Esophagus muscularis mucosa (tissue), 3 donors: ENCODE measurements around the gene ARHGAP24.

Experiments
- POLR2A ChIP-seq: fragments of 450-650 bp; IDR thresholded peaks from one replicate; pipeline ENCODE4 v1.6.1; 2017; ENCODE audit warnings: antibody characterized with exemption, moderate library complexity, mild to moderate bottlenecking, low read depth
- POLR2AphosphoS5 ChIP-seq, 2 donors: sonication (generic); formaldehyde crosslinking; IDR thresholded peaks; one replicate each; pipeline ENCODE4 v1.6.1; 2017; ENCODE audit warnings: antibody characterized with exemption in 2 of 2
- TF ChIP-seq, protein P1 (sequence below), 3 experiments: fragments of 200-600 bp in 2 of 3; fragments of 450-650 bp in 1 of 3; sonication (generic) in 2 of 3; IDR thresholded peaks; one replicate each; pipeline ENCODE4 v1.5.1; 2017 to 2019; ENCODE audit warnings: antibody characterized with exemption in 3 of 3, mild to moderate bottlenecking in 2 of 3, moderate library complexity in 1 of 3

DNA sequence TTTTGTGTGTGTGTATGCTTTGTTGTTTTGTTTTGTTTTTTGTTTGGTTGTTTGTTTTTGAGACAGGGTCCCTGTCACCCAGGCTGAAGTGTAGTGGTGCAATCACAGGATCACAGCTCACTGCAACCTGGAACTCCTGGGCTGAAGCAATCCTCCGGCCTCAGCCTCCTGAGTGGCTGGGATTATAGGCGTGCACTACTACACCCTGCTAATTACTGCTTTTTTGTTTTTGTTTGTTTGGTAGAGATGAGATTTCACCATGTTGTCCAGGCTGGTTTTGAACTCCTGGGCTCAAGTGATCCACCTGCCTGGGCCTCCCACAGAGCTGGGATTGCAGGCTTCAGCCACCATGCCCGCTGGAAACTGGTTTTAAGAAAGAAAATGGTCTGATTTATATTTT is 44.7 kb upstream of the ARHGAP24 start:
- TF ChIP-seq, protein P1, sequence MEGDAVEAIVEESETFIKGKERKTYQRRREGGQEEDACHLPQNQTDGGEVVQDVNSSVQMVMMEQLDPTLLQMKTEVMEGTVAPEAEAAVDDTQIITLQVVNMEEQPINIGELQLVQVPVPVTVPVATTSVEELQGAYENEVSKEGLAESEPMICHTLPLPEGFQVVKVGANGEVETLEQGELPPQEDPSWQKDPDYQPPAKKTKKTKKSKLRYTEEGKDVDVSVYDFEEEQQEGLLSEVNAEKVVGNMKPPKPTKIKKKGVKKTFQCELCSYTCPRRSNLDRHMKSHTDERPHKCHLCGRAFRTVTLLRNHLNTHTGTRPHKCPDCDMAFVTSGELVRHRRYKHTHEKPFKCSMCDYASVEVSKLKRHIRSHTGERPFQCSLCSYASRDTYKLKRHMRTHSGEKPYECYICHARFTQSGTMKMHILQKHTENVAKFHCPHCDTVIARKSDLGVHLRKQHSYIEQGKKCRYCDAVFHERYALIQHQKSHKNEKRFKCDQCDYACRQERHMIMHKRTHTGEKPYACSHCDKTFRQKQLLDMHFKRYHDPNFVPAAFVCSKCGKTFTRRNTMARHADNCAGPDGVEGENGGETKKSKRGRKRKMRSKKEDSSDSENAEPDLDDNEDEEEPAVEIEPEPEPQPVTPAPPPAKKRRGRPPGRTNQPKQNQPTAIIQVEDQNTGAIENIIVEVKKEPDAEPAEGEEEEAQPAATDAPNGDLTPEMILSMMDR (IDR thresholded peaks at IDR 0.05), result no peak
- TF ChIP-seq POLR2A, result no peak
- TF ChIP-seq POLR2AphosphoS5 (IDR thresholded peaks at IDR 0.05), result no peak
